GM19023 (cell line): ENCODE data around the gene PNPLA6.
A peak's percentile ranks its signal among the peaks of the same experiment; 100 is the strongest.
"Not testable (repeated sequence)": the region's sequence is repeated elsewhere in the genome, so short reads cannot be mapped to it uniquely, and the experiment has no call there.

Experiments
- ATAC-seq: cut with Tn5 transposase; IDR thresholded peaks from one replicate; pipeline ENCODE4 v1.9.1; 2021; ENCODE audit warnings: mild to moderate bottlenecking, moderate library complexity; ENCODE audit not compliant: unreplicated experiment

The PNPLA6 gene

DNA sequence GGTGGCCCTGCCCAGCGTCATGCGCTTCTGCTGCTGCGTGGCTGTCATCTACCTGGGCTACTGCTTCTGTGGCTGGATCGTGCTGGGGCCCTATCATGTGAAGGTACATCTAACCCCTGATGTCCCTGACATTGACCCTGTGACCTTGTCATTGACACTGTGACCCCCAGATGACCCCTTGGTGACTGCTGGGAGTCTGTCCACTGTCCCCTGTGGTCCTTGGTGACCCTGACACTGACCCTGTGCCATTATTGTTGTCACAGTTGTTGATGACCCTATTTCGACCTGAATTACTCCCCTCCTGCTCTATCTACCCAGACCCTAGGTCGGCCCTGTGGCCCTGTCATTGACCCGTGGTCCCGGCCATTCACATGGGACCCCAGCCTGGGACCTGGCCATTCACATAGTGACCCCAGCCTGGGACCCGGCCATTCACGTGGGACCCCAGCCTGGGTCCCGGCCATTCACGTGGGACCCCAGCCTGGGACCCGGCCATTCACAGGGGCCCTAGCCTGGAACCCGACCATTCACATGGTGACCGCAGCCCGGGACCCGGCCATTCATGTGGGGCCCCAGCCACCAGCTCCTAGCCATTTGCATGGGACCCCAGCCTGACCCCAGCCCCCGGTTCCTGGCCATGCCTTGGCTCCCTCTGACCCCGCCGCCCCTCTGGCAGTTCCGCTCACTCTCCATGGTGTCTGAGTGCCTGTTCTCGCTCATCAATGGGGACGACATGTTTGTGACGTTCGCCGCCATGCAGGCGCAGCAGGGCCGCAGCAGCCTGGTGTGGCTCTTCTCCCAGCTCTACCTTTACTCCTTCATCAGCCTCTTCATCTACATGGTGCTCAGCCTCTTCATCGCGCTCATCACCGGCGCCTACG, 5.7 kb upstream of the PNPLA6 start:
- ATAC-seq = no peak

DNA sequence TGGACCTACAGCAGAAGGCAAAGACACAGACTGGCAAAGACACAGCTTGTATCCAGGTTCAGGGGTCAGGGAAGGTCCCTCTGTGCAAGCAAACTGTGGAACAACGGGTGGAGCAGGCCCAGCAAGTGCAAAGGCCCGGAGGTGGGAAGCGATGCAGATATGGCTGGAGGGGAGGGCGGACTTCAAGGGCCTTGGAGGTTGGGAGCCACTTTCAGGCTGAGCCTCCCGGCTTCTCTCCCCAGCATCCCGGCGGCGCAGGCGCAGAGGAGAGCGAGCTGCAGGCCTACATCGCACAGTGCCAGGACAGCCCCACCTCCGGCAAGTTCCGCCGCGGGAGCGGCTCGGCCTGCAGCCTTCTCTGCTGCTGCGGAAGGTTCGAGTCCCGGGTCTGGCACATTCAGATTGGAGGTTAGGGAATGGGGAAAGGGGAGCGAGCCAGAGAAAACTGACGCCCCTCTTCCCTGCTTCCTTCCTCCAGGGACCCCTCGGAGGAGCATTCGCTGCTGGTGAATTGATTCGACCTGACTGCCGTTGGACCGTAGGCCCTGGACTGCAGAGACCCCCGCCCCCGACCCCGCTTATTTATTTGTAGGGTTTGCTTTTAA, 2.1 kb upstream of the PNPLA6 start:
- no peak for ATAC-seq

- peak; percentile 33 for ATAC-seq
These were observed 1.5 kb upstream of the PNPLA6 start for GRCh38 chr19:7533925-7534480.

GRCh38 chr19:7534531-7535046, 928 bp upstream of the PNPLA6 start:
- no peak for ATAC-seq

GRCh38 chr19:7535998-7536695, 630 bp downstream of the PNPLA6 start:
- no peak for ATAC-seq

DNA sequence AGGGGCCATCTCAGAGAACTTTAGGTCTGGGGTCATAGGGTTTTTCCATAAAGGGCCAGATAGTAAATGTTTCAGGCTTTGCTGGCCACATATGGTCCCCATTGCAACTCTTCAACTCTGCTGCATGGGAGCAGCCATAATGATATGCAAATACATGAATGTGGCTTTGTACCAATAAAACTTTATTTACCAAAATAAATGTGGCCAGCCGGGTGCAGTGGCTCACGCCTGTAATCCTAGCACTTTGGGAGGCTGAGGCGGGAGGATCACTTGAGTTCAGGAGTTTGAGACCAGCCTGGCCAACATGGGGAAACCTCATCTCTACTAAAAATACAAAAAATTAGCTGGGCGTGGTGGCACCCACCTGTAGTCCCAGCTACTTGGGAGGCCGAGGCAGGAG, 3.5 kb downstream of the PNPLA6 start:
- not testable (repeated sequence) for ATAC-seq

- ATAC-seq = no peak
These were observed 4.4 kb downstream of the PNPLA6 start for GRCh38 chr19:7539827-7540425.

DNA sequence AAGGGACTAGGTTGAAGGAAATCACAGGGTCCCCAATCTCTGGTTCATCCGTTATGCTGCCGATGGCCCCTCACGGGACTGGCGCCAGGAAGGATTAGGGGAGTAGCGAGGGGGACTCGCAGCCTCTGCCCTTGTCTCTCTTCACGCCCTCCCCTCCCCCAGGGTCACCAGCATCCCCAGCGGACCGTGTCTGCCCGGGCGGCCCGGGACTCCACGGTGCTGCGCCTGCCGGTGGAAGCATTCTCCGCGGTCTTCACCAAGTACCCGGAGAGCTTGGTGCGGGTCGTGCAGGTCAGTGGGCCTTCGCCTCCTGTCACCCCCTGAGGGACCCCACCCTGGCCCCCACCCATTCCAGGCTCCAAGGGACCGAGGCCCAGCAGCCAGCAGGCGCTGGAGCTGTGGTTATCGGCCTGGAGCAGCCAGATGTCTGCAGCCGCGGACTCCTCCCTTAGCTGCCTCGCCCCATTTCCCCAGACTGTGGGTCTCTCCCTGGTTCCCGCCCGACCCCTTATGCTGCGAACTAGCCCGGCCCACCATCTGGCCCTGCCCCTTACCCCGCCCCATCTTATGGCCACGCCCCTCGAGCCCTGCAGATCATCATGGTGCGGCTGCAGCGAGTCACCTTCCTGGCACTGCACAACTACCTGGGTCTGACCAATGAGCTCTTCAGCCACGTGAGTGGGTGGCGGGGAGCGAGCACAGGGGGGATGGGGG, 5.4 kb downstream of the PNPLA6 start:
- no peak for ATAC-seq

DNA sequence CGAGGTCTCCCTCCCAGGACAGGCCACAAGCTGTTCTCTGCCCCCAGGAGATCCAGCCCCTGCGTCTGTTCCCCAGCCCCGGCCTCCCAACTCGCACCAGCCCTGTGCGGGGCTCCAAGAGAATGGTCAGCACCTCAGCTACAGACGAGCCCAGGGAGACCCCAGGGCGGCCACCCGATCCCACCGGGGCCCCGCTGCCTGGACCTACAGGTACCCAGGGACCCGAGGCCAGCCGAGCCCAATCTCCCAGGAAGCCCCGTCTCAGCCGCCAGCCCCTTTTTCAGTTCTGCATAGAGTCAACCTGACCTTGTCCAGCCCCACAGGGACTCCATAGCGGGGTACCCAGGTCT, 5.9 kb downstream of the PNPLA6 start:
- no peak for ATAC-seq

DNA sequence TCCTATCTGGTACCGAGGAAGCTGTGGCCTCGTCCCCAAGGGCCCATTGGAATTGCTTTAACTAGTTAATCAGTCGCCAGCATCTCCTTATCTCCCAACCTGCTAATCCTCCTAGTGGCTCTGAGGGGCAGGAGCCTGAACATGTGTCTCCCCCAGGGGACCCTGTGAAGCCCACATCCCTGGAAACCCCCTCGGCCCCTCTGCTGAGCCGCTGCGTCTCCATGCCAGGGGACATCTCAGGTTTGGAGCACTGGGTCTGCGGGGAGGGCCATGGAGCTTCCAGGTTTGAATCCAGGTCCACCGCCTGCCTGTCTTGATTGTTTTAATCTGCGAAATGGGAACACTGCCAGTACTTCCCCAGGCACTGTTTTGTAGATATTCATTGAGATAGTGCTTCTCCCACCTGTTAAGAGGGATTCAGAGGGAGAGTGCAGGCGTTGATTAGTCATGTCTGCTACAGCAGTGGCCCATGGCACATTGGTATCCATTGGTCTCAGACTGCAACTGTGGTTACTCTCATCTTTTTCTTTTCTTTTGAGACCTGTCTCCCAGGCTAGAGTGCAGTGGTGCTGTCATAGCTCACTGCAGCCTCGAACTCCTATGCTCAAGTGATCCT, 6.4 kb downstream of the PNPLA6 start:
- no peak for ATAC-seq

GRCh38 chr19:7542556-7543348, 7.2 kb downstream of the PNPLA6 start:
- no peak for ATAC-seq

- ATAC-seq = no peak
These were observed 9.1 kb downstream of the PNPLA6 start for GRCh38 chr19:7544626-7545025.

- no peak for ATAC-seq
These were observed 9.8 kb downstream of the PNPLA6 start for GRCh38 chr19:7545300-7545699.

GRCh38 chr19:7545904-7546303, 10.4 kb downstream of the PNPLA6 start:
- ATAC-seq = no peak

- no peak for ATAC-seq
These were observed 11.6 kb downstream of the PNPLA6 start for GRCh38 chr19:7547159-7547558.

GRCh38 chr19:7549429-7550148, 14.1 kb downstream of the PNPLA6 start:
- ATAC-seq = no peak

GRCh38 chr19:7550169-7550770, 14.8 kb downstream of the PNPLA6 start:
- ATAC-seq = no peak
